ENCODE measurements around the gene LRRTM2. TPM values are rescaled to one million over a fixed set of nuclear protein-coding genes. Genes with fewer than 3 reads are reported as not detected.
"Not testable (repeated sequence)": the region's sequence is repeated elsewhere in the genome, so short reads cannot be mapped to it uniquely, and the experiment has no call there.

LRRTM2 gene, protein sequence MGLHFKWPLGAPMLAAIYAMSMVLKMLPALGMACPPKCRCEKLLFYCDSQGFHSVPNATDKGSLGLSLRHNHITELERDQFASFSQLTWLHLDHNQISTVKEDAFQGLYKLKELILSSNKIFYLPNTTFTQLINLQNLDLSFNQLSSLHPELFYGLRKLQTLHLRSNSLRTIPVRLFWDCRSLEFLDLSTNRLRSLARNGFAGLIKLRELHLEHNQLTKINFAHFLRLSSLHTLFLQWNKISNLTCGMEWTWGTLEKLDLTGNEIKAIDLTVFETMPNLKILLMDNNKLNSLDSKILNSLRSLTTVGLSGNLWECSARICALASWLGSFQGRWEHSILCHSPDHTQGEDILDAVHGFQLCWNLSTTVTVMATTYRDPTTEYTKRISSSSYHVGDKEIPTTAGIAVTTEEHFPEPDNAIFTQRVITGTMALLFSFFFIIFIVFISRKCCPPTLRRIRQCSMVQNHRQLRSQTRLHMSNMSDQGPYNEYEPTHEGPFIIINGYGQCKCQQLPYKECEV
- 0.03 TPM for polyA plus RNA-seq (2012; ENCODE audit: low read depth, missing spikeins)

- FAIRE-seq (no peak), DNase-seq (ENCODE audit: insufficient read length, low spot score) (no peak)
- no peak for TF ChIP-seq TAF1 (IDR thresholded peaks at IDR 0.05; ENCODE audit: low read depth, low read length)
- TF ChIP-seq SPI1 (IDR thresholded peaks at IDR 0.05; ENCODE audit: low read depth, low read length): no peak
- TF ChIP-seq PAX5 (IDR thresholded peaks at IDR 0.05; ENCODE audit: insufficient read depth, low read length, severe bottlenecking): no peak
- no peak for TF ChIP-seq POU2F2 (IDR thresholded peaks at IDR 0.05; ENCODE audit: low read depth, low read length)
- no peak for TF ChIP-seq POLR2A (IDR thresholded peaks at IDR 0.05; ENCODE audit: low read depth, low read length)
- TF ChIP-seq POLR2AphosphoS5 (IDR thresholded peaks at IDR 0.05; ENCODE audit: low read depth, low read length): no peak
These were observed at the start of gene LRRTM2 for GRCh38 chr5:138874771-138875551. TSS of gene LRRTM2 (minus strand) at chr5:138875335. CDS start at chr5:138874911, 424 bp downstream.

- DNase-seq (ENCODE audit: insufficient read length, low spot score): no peak
- TF ChIP-seq POU2F2 (IDR thresholded peaks at IDR 0.05; ENCODE audit: low read depth, low read length): no peak
- no peak for TF ChIP-seq POLR2AphosphoS5 (IDR thresholded peaks at IDR 0.05; ENCODE audit: low read depth, low read length)
- no peak for TF ChIP-seq SPI1 (IDR thresholded peaks at IDR 0.05; ENCODE audit: low read depth, low read length)
- no peak for TF ChIP-seq TAF1 (IDR thresholded peaks at IDR 0.05; ENCODE audit: low read depth, low read length)
- no peak for TF ChIP-seq PAX5 (IDR thresholded peaks at IDR 0.05; ENCODE audit: insufficient read depth, low read length, severe bottlenecking)
- TF ChIP-seq POLR2A (IDR thresholded peaks at IDR 0.05; ENCODE audit: low read depth, low read length): no peak
- FAIRE-seq: peak; percentile 35
These were observed 47.4 kb upstream of the LRRTM2 start for GRCh38 chr5:138922494-138922893.

DNA sequence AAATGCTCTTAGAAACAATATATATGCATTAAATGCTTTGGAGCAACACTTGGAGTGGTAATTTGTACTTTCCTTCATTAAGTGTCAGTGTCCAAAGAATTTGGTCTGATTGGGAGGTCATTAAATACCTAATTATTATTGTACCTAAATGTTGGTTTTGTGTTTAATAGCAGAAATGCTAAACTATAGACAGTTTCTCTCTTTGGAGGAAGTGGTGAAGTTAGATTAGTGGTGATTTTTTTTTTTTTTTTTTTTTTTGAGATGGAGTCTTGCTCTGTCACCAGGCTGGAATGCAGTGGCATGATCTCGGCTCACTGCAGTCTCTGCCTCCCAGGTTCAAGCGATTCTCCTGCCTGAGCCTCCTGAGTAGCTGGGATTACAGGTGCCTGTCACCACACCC lies 46.2 kb upstream of the LRRTM2 start:
- DNase-seq (ENCODE audit: insufficient read length, low spot score); FAIRE-seq: not testable (repeated sequence)

- FAIRE-seq (no peak), DNase-seq (ENCODE audit: insufficient read length, low spot score) (no peak)
- no peak for TF ChIP-seq PAX5 (IDR thresholded peaks at IDR 0.05; ENCODE audit: insufficient read depth, low read length, severe bottlenecking)
- no peak for TF ChIP-seq POU2F2 (IDR thresholded peaks at IDR 0.05; ENCODE audit: low read depth, low read length)
- TF ChIP-seq SPI1 (IDR thresholded peaks at IDR 0.05; ENCODE audit: low read depth, low read length): no peak
- no peak for TF ChIP-seq TAF1 (IDR thresholded peaks at IDR 0.05; ENCODE audit: low read depth, low read length)
- no peak for TF ChIP-seq POLR2AphosphoS5 (IDR thresholded peaks at IDR 0.05; ENCODE audit: low read depth, low read length)
- TF ChIP-seq POLR2A (IDR thresholded peaks at IDR 0.05; ENCODE audit: low read depth, low read length): no peak
These were observed 45.0 kb upstream of the LRRTM2 start for GRCh38 chr5:138920181-138920580.

- no peak for FAIRE-seq
- no peak for TF ChIP-seq POU2F2 (IDR thresholded peaks at IDR 0.05; ENCODE audit: low read depth, low read length)
- TF ChIP-seq TAF1 (IDR thresholded peaks at IDR 0.05; ENCODE audit: low read depth, low read length): no peak
- TF ChIP-seq SPI1 (IDR thresholded peaks at IDR 0.05; ENCODE audit: low read depth, low read length): no peak
- TF ChIP-seq POLR2A (IDR thresholded peaks at IDR 0.05; ENCODE audit: low read depth, low read length): no peak
- TF ChIP-seq PAX5 (IDR thresholded peaks at IDR 0.05; ENCODE audit: insufficient read depth, low read length, severe bottlenecking): no peak
- TF ChIP-seq POLR2AphosphoS5 (IDR thresholded peaks at IDR 0.05; ENCODE audit: low read depth, low read length): no peak
- no peak for DNase-seq (ENCODE audit: insufficient read length, low spot score)
These were observed 43.6 kb upstream of the LRRTM2 start for GRCh38 chr5:138918686-138919085.

DNA sequence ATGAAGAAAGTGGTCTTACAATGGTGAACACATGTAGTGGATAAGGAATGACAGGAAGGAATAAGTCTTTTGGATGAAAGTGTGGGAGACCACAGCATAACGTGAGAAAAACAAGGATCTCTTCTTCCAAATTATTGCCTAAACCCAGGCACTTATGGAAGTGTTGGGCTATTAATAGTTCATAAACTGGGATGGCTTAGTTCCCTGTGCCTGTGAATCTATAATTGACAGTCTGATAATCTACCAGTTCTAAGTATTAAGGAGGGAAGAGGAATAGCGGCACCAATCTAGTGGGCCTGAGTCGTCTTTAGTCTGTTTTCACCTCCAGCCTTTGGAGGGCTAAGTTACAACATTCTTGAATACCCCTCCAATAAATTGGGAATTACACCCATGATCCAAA lies 39.2 kb upstream of the LRRTM2 start:
- TF ChIP-seq POLR2A (IDR thresholded peaks at IDR 0.05; ENCODE audit: low read depth, low read length) (no peak), SPI1 (IDR thresholded peaks at IDR 0.05; ENCODE audit: low read depth, low read length) (no peak)
- FAIRE-seq (no peak), DNase-seq (ENCODE audit: insufficient read length, low spot score) (no peak)

- TF ChIP-seq POLR2AphosphoS5 (IDR thresholded peaks at IDR 0.05; ENCODE audit: low read depth, low read length) (no peak), SPI1 (IDR thresholded peaks at IDR 0.05; ENCODE audit: low read depth, low read length) (no peak)
- no peak for DNase-seq (ENCODE audit: insufficient read length, low spot score)
- FAIRE-seq: no peak
These were observed 38.6 kb upstream of the LRRTM2 start for GRCh38 chr5:138913773-138914172.

DNA sequence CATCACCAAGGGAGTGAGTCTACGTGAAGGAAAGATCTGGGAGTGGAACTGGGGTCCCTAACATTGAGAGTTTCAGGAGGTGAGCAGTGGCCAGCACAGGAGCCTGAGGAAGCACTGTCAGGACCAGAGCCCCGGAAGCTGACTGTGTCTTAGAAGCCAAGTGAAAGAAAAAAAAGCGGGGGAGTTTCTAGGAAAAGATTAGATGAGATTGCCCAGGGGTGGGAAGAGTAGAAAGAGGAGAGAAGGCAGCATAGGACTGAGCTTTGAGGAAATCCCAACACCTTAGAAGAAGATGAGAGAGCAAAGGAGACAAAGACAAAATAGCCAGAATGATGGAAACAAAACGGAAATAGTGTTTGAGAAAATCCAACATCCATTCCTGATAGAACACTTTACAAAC lies 37.0 kb upstream of the LRRTM2 start:
- TF ChIP-seq POLR2AphosphoS5 (IDR thresholded peaks at IDR 0.05; ENCODE audit: low read depth, low read length) (no peak), POLR2A (IDR thresholded peaks at IDR 0.05; ENCODE audit: low read depth, low read length) (no peak), SPI1 (IDR thresholded peaks at IDR 0.05; ENCODE audit: low read depth, low read length) (no peak), TAF1 (IDR thresholded peaks at IDR 0.05; ENCODE audit: low read depth, low read length) (no peak), PAX5 (IDR thresholded peaks at IDR 0.05; ENCODE audit: insufficient read depth, low read length, severe bottlenecking) (no peak), POU2F2 (IDR thresholded peaks at IDR 0.05; ENCODE audit: low read depth, low read length) (no peak)
- FAIRE-seq (no peak), DNase-seq (ENCODE audit: insufficient read length, low spot score) (no peak)

GRCh38 chr5:138911441-138911840 lies 36.3 kb upstream of the LRRTM2 start:
- FAIRE-seq (no peak), DNase-seq (ENCODE audit: insufficient read length, low spot score) (no peak)

More at GRCh38 chr5:138911441-138911840, 36.3 kb upstream of the LRRTM2 start:
- no peak for TF ChIP-seq SPI1 (IDR thresholded peaks at IDR 0.05; ENCODE audit: low read depth, low read length)
- no peak for TF ChIP-seq POU2F2 (IDR thresholded peaks at IDR 0.05; ENCODE audit: low read depth, low read length)
- no peak for TF ChIP-seq PAX5 (IDR thresholded peaks at IDR 0.05; ENCODE audit: insufficient read depth, low read length, severe bottlenecking)
- TF ChIP-seq POLR2AphosphoS5 (IDR thresholded peaks at IDR 0.05; ENCODE audit: low read depth, low read length): no peak
- TF ChIP-seq POLR2A (IDR thresholded peaks at IDR 0.05; ENCODE audit: low read depth, low read length): no peak
